Measurements from ENCODE around the gene PLCB4. TPM values are rescaled to one million over a fixed set of nuclear protein-coding genes. Genes with fewer than 3 reads are reported as not detected.

PLCB4 gene
- total RNA-seq, 2 experiments from 2014 or later = 0.06 TPM; not detected in 1

- Histone ChIP-seq H3K27ac (ENCODE audit: low read depth in 1 of 2, low read length in 2 of 2) (no peak overlapping the region), H3K4me3 (ENCODE audit: low read length) (no peak overlapping the region), H3K36me3 (ENCODE audit: insufficient read depth, low read length) (no peaks in the 10 kb centered on the region), H3K4me1 (ENCODE audit: insufficient read depth, low read length) (no peaks in the 10 kb centered on the region), H3K9me3 (ENCODE audit: control insufficient read depth in 1 of 2, insufficient read depth in 1 of 2, low read length in 2 of 2) (peaks cover 0 to 9% of the 10 kb centered on the region in 2 experiments), H3K27me3 (ENCODE audit: control insufficient read depth in 1 of 2, insufficient read depth in 2 of 2, low read length in 2 of 2) (no peaks in the 10 kb centered on the region)
- intact Hi-C loops (cut with DNase I, micrococcal nuclease) = no loop called here
- ATAC-seq (ENCODE audit: poor library complexity) = no peak
- Mint-ChIP-seq H3K4me3 (no peak overlapping the region), H3K27ac (no peak overlapping the region), H3K4me1 (ENCODE audit: low read depth) (no peaks in the 10 kb centered on the region), H3K9me3 (no peaks in the 10 kb centered on the region), H3K27me3 (no peaks in the 10 kb centered on the region), H3K36me3 (ENCODE audit: low read depth) (no peaks in the 10 kb centered on the region)
- no peak for TF ChIP-seq CTCF (IDR thresholded peaks at IDR 0.05)
- CTCF ChIA-PET = no interaction called here
- POLR2A ChIA-PET = no interaction called here
- DNase-seq = no peak
These were observed 423.2 kb downstream of the PLCB4 start for GRCh38 chr20:9492067-9492466.

- no peak for TF ChIP-seq CTCF (IDR thresholded peaks at IDR 0.05)
- CTCF ChIA-PET = no interaction called here
- no peaks in the 10 kb centered on the region for H3K27me3 Mint-ChIP-seq
- ATAC-seq (ENCODE audit: poor library complexity) (no peak), DNase-seq (no peak)
- intact Hi-C loops (cut with DNase I, micrococcal nuclease) = no loop called here
- Histone ChIP-seq H3K4me1 (ENCODE audit: insufficient read depth, low read length) (no peaks in the 10 kb centered on the region), H3K36me3 (ENCODE audit: insufficient read depth, low read length) (no peaks in the 10 kb centered on the region), H3K4me3 (ENCODE audit: low read length) (no peak overlapping the region), H3K27ac (ENCODE audit: low read depth in 1 of 2, low read length in 2 of 2) (no peak overlapping the region), H3K27me3 (ENCODE audit: control insufficient read depth in 1 of 2, insufficient read depth in 2 of 2, low read length in 2 of 2) (no peaks in the 10 kb centered on the region), H3K9me3 (ENCODE audit: control insufficient read depth in 1 of 2, insufficient read depth in 1 of 2, low read length in 2 of 2) (peaks cover 0 to 9% of the 10 kb centered on the region in 2 experiments)
- no peaks in the 10 kb centered on the region for H3K36me3 Mint-ChIP-seq (ENCODE audit: low read depth)
- no peak overlapping the region for H3K27ac Mint-ChIP-seq
- POLR2A ChIA-PET = no interaction called here
- H3K4me1 Mint-ChIP-seq (ENCODE audit: low read depth) = no peaks in the 10 kb centered on the region
- H3K4me3 Mint-ChIP-seq = no peak overlapping the region
- no peaks in the 10 kb centered on the region for H3K9me3 Mint-ChIP-seq
These were observed 424.9 kb downstream of the PLCB4 start for GRCh38 chr20:9493803-9494202.

- H3K9me3 ChIP-seq (ENCODE audit: control insufficient read depth in 1 of 2, insufficient read depth in 1 of 2, low read length in 2 of 2) = peaks cover 0 to 9% of the 10 kb centered on the region in 2 experiments
- no peak overlapping the region for H3K27ac ChIP-seq (ENCODE audit: low read depth in 1 of 2, low read length in 2 of 2)
- H3K36me3 ChIP-seq (ENCODE audit: insufficient read depth, low read length) = no peaks in the 10 kb centered on the region
- no peak for ATAC-seq (ENCODE audit: poor library complexity)
- no peak for DNase-seq
- POLR2A ChIA-PET = no interaction called here
- Mint-ChIP-seq H3K27ac (no peak overlapping the region), H3K36me3 (ENCODE audit: low read depth) (no peaks in the 10 kb centered on the region), H3K9me3 (no peaks in the 10 kb centered on the region), H3K27me3 (no peaks in the 10 kb centered on the region), H3K4me1 (ENCODE audit: low read depth) (no peaks in the 10 kb centered on the region), H3K4me3 (no peak overlapping the region)
- H3K4me1 ChIP-seq (ENCODE audit: insufficient read depth, low read length) = no peaks in the 10 kb centered on the region
- no peak overlapping the region for H3K4me3 ChIP-seq (ENCODE audit: low read length)
- CTCF ChIA-PET = no interaction called here
- no peaks in the 10 kb centered on the region for H3K27me3 ChIP-seq (ENCODE audit: control insufficient read depth in 1 of 2, insufficient read depth in 2 of 2, low read length in 2 of 2)
- no peak for TF ChIP-seq CTCF (IDR thresholded peaks at IDR 0.05)
- intact Hi-C loops (cut with DNase I, micrococcal nuclease) = no loop called here
These were observed 426.8 kb downstream of the PLCB4 start for GRCh38 chr20:9495701-9496100.

Measured in CD4-positive, alpha-beta T cell (primary cell).